K562 (cell line): ENCODE data around the gene MBD5. TPM values are rescaled to one million over a fixed set of nuclear protein-coding genes. Genes with fewer than 3 reads are reported as not detected.

Source experiments
- ATAC-seq: fragments of 200-7000 bp; cut with Tn5 transposase; 3 replicates; pipeline ENCODE4 v1.9.1; 2020; ENCODE audit warnings: moderate library complexity
- BruUV-seq: library from RNA; stranded (reverse); fragments of 400-500 nt; replicated peaks from 2 replicates; lab custom pipeline; 2021; lab: Mats Ljungman, UMichigan
- CTCF ChIA-PET: fragments of 300-600 bp; formaldehyde crosslinking; extraction: SDS; loops from one replicate; lab custom pipeline; 2021; ENCODE audit warnings: low intra/inter-chr PET ratio; lab: Yijun Ruan, JAX
- POLR2A ChIA-PET: fragments of 300-600, 350-650 bp; sonication (Branson Sonifier 250); formaldehyde crosslinking; extraction: SDS; loops from one replicate; lab custom pipeline; 2021; ENCODE audit warnings: antibody characterized with exemption, inconsistent platforms; lab: Yijun Ruan, JAX
- DNase-seq, 4 experiments: peaks; one replicate each; pipeline versions ENCODE4 v3.0.0 to v3.0.0-alpha.2; 2011 to 2018; ENCODE audit warnings: low spot score in 3 of 4, mixed read lengths in 3 of 4; ENCODE audit errors: extremely low read depth in 1 of 4
- FAIRE-seq: peaks from 2 replicates; lab custom pipeline; 2011; peaks lifted over from hg19 to GRCh38; lab: Jason Lieb, UNC
- H2AFZ ChIP-seq: 2 replicates; pipeline ENCODE4 v1.6.0; 2011; ENCODE audit warnings: low read depth, low read length, control low read depth, inconsistent platforms
- H3K27ac ChIP-seq: fragments of 200-600 bp; 3 replicates; pipeline ENCODE4 v1.8.0; 2011; ENCODE audit warnings: low read depth, mild to moderate bottlenecking, control low read depth, inconsistent platforms, low read length, moderate library complexity, mixed read lengths; ENCODE audit errors: extremely low read depth
- H3K27me3 ChIP-seq, 2 experiments: fragments of 300-600 bp in 1 of 2; 2 replicates in 1 of 2; 3 replicates in 1 of 2; pipeline versions ENCODE4 v1.6.0 to v1.8.0; 2011; ENCODE audit warnings: inconsistent platforms in 2 of 2, low read length in 2 of 2, mild to moderate bottlenecking in 1 of 2, mixed read lengths in 1 of 2, moderate library complexity in 1 of 2; ENCODE audit not compliant: control insufficient read depth in 2 of 2, insufficient read depth in 2 of 2
- H3K36me3 ChIP-seq: fragments of 300-600 bp; 3 replicates; pipeline ENCODE4 v1.8.0; 2011; ENCODE audit warnings: mild to moderate bottlenecking, low read length, inconsistent platforms; ENCODE audit not compliant: control insufficient read depth, insufficient read depth
- H3K4me1 ChIP-seq, 2 experiments: fragments of 200-600 bp in 1 of 2; replicated peaks in 1 of 2; 2 replicates in 1 of 2; 3 replicates in 1 of 2; pipeline versions ENCODE4 v1.5.1 to v1.8.0; 2011; ENCODE audit warnings: inconsistent platforms in 2 of 2, low read length in 2 of 2, mild to moderate bottlenecking in 1 of 2, mixed read lengths in 1 of 2, moderate library complexity in 1 of 2; ENCODE audit not compliant: control insufficient read depth in 2 of 2, insufficient read depth in 2 of 2
- H3K4me2 ChIP-seq: 2 replicates; pipeline ENCODE4 v1.6.1; 2011; ENCODE audit warnings: low read length, control low read depth, inconsistent platforms, mixed read lengths; ENCODE audit not compliant: insufficient read depth
- H3K4me3 ChIP-seq: fragments of 200-600 bp; sonication (generic), shearing (Covaris generic); 2 replicates; pipeline ENCODE4 v1.5.1; 2016; ENCODE audit warnings: control low read depth, inconsistent platforms
- H3K79me2 ChIP-seq: fragments of 200-600 bp; 3 replicates; pipeline ENCODE4 v1.8.0; 2011; ENCODE audit warnings: low read length, inconsistent platforms; ENCODE audit not compliant: control insufficient read depth, insufficient read depth
- H3K9ac ChIP-seq, 2 experiments: 2 replicates each; pipeline versions ENCODE4 v1.6.0 to v1.6.1; 2011; ENCODE audit warnings: low read depth in 2 of 2, low read length in 2 of 2, control low read depth in 1 of 2, inconsistent platforms in 1 of 2, mild to moderate bottlenecking in 1 of 2, mixed read lengths in 1 of 2; ENCODE audit not compliant: insufficient read depth in 1 of 2
- H3K9me1 ChIP-seq: one replicate; pipeline ENCODE4 v1.6.0; 2011; ENCODE audit warnings: inconsistent platforms, mild to moderate bottlenecking, low read length, moderate library complexity; ENCODE audit not compliant: control insufficient read depth, insufficient read depth
- H3K9me3 ChIP-seq: replicated peaks from 2 replicates; pipeline ENCODE4 v1.5.1; 2011; ENCODE audit warnings: low read depth, low read length, inconsistent platforms; ENCODE audit not compliant: control insufficient read depth, insufficient read depth
- H4K20me1 ChIP-seq: replicated peaks from 2 replicates; pipeline ENCODE4 v1.6.1; 2011; ENCODE audit warnings: low read length, inconsistent platforms, mixed read lengths; ENCODE audit not compliant: control insufficient read depth, insufficient read depth
- C11orf30 ChIP-seq: fragments of 450-650 bp; IDR thresholded peaks from 2 replicates; pipeline ENCODE4 v1.6.1; 2016; ENCODE audit warnings: low read depth, mild to moderate bottlenecking
- MAFF ChIP-seq: IDR thresholded peaks from 2 replicates; pipeline ENCODE4 v1.6.1; 2012; ENCODE audit warnings: low read length, improper control_type of control experiment
- MAFG ChIP-seq: fragments of 450-650 bp; conservative IDR thresholded peaks from 2 replicates; pipeline ENCODE4 v1.6.1; 2016; ENCODE audit warnings: missing genetic modification characterization, missing compliant biosample characterization
- MXD1 ChIP-seq: fragments of 250-450 bp; sonication (Bioruptor Pico); IDR thresholded peaks from 2 replicates; pipeline ENCODE4 v1.8.0; 2021; ENCODE audit warnings: borderline replicate concordance, mild to moderate bottlenecking, moderate library complexity; ENCODE audit not compliant: poor library complexity, severe bottlenecking
- PTTG1 ChIP-seq: fragments of 450-650 bp; IDR thresholded peaks from 2 replicates; pipeline ENCODE4 v1.6.1; 2016; ENCODE audit warnings: low read depth, mild to moderate bottlenecking, missing genetic modification characterization, missing compliant biosample characterization
- ZNF316 ChIP-seq: fragments of 450-650 bp; IDR thresholded peaks from 2 replicates; pipeline ENCODE4 v1.6.1; 2016
- ZNF398 ChIP-seq: fragments of 250-450 bp; sonication (Bioruptor Pico); IDR thresholded peaks from 2 replicates; pipeline ENCODE4 v1.8.0; 2021; ENCODE audit warnings: moderate library complexity, mild to moderate bottlenecking, inconsistent platforms
- in situ Hi-C: fragments of 300-500 bp; cut with MboI; formaldehyde crosslinking; loops from 4 replicates; pipeline ENCODE4 v1.15.0; 2018; ENCODE audit warnings: inconsistent platforms, mixed read lengths
- intact Hi-C: fragments of 100-400 bp; cut with micrococcal nuclease; formaldehyde crosslinking; loops from 2 replicates; pipeline ENCODE4 v1.14.2; 2022
- polyA plus RNA-seq, 8 experiments: library from polyadenylated mRNA; depleted of rRNA in 4 of 8; stranded (reverse) in 5 of 8; unstranded in 3 of 8; fragments of >200 nt; fragmentation: Nextera tagmentation in 2 of 8; fragmentation: Illumina TruSeq in 1 of 8; extraction: Ambion mirVana in 2 of 8; extraction: Trizol in 1 of 8; gene quantifications; 2 replicates each; pipeline versions ENCODE4 v1.2.1 to v1.2.3, GENCODE V29; 2011 to 2014; ENCODE audit warnings: inconsistent platforms in 1 of 8, missing spikeins in 1 of 8
- total RNA-seq, 7 experiments: library from RNA; depleted of rRNA in 6 of 7; stranded (reverse); fragments of >200 nt in 6 of 7; fragmentation: Illumina TruSeq in 2 of 7; extraction: Trizol in 2 of 7; gene quantifications; 2 replicates each; pipeline versions ENCODE4 v1.2.1 to v1.2.3, GENCODE V29; 2011 to 2021; ENCODE audit warnings: low replicate concordance in 1 of 7
- TF ChIP-seq, protein P1 (sequence below), 2 experiments: fragments of 250-450 bp in 1 of 2; fragments of 450-650 bp in 1 of 2; sonication (Bioruptor Pico) in 1 of 2; IDR thresholded peaks; 2 replicates each; pipeline versions ENCODE4 v1.6.1 to v1.8.0; 2016 to 2021; ENCODE audit warnings: mild to moderate bottlenecking in 2 of 2, moderate library complexity in 2 of 2, missing compliant biosample characterization in 1 of 2, missing genetic modification characterization in 1 of 2

Gene MBD5
- total and polyA plus RNA-seq, 9 of the 15 experiments (the other 6 are each of a cell fraction or from before 2014, with no cell fraction given): 3.4 to 14.5 (median 9.0) TPM

GRCh38 chr2:148486655-148487054 lies 465.8 kb downstream of the MBD5 start:
- DNase-seq (no peak), ATAC-seq (no peak), FAIRE-seq (no peak)
- Histone ChIP-seq H3K4me1 (no peaks in the 10 kb centered on the region), H3K27me3 (peaks cover 0 to 9% of the 10 kb centered on the region in 2 experiments; a peak in 1 of 5 replicates), H3K4me2 (no peak overlapping the region), H3K36me3 (no peaks in the 10 kb centered on the region), H4K20me1 (no peaks in the 10 kb centered on the region), H3K9ac (no peak overlapping the region), H3K79me2 (no peaks in the 10 kb centered on the region), H3K27ac (no peak overlapping the region), H3K9me3 (no peaks in the 10 kb centered on the region), H2AFZ (no peak overlapping the region), H3K4me3 (no peak overlapping the region), H3K9me1 (no peaks in the 10 kb centered on the region)
- intact Hi-C loops (no loop called here), in situ Hi-C loops (no loop called here)
- no TSS peak for BruUV-seq
- POLR2A ChIA-PET: no interaction called here
- TF ChIP-seq, protein P1, sequence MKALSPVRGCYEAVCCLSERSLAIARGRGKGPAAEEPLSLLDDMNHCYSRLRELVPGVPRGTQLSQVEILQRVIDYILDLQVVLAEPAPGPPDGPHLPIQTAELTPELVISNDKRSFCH (CRISPR knock-in tag; IDR thresholded peaks at IDR 0.05): no peak
- TF ChIP-seq, protein P1 (tag; IDR thresholded peaks at IDR 0.05): no peak
- TF ChIP-seq C11orf30 (peak; percentile 17; the same call in 1 of the 2 replicates), PTTG1 (tag) (no peak), ZNF398 (CRISPR knock-in tag) (no peak), ZNF316 (peak; percentile 7; the same call in 1 of the 2 replicates), MAFF (0 out of 2 replicates have a peak, but pooled peaks have one; percentile 11), MXD1 (no peak), MAFG (0 out of 2 replicates have a peak, but pooled peaks have one; percentile 8)
- CTCF ChIA-PET: no interaction called here
